Measurements from ENCODE around the gene RACGAP1. TPM values are rescaled to one million over a fixed set of nuclear protein-coding genes. Genes with fewer than 3 reads are reported as not detected.
A peak's percentile ranks its signal among the peaks of the same experiment; 100 is the strongest.

Gene RACGAP1
- total RNA-seq, 1 experiment from 2014 or later, result 213 TPM

- DNase-seq (ENCODE audit: low read depth), result peak; percentile 30
- in situ Hi-C loops (cut with HindIII; ENCODE audit: low pct_unique_long_range_greater_than_20kb, low sequenced_read_pairs), result loop anchor here (25.0 kb wide), 1 partner anchor 105 kb away; the partner anchor contains the start of gene ASIC1
These were observed 68.4 kb downstream of the RACGAP1 start for GRCh38 chr12:49956663-49957569.

- no peak for DNase-seq (ENCODE audit: low read depth)
- in situ Hi-C loops (cut with HindIII; ENCODE audit: low pct_unique_long_range_greater_than_20kb, low sequenced_read_pairs), result loop anchor here (25.0 kb wide), 1 partner anchor 106 kb away; the partner anchor contains the start of gene ASIC1
These were observed 69.2 kb downstream of the RACGAP1 start for GRCh38 chr12:49955899-49956662.

- no peak for DNase-seq (ENCODE audit: low read depth)
- in situ Hi-C loops (cut with HindIII; ENCODE audit: low pct_unique_long_range_greater_than_20kb, low sequenced_read_pairs), result loop anchor here (25.0 kb wide), 1 partner anchor 107 kb away; the partner anchor contains the start of gene ASIC1
These were observed 70.1 kb downstream of the RACGAP1 start for GRCh38 chr12:49954863-49955830.

- in situ Hi-C loops (cut with HindIII; ENCODE audit: low pct_unique_long_range_greater_than_20kb, low sequenced_read_pairs), result loop anchor here (25.0 kb wide), 1 partner anchor 108 kb away; the partner anchor contains the start of gene ASIC1
- DNase-seq (ENCODE audit: low read depth), result no peak
These were observed 71.1 kb downstream of the RACGAP1 start for GRCh38 chr12:49953961-49954846.

GRCh38 chr12:49953151-49953550 is 72.1 kb downstream of the RACGAP1 start:
- no peak for DNase-seq (ENCODE audit: low read depth)
- in situ Hi-C loops (cut with HindIII; ENCODE audit: low pct_unique_long_range_greater_than_20kb, low sequenced_read_pairs), result loop anchor here (25.0 kb wide), 1 partner anchor 109 kb away; the partner anchor contains the start of gene ASIC1

- in situ Hi-C loops (cut with HindIII; ENCODE audit: low pct_unique_long_range_greater_than_20kb, low sequenced_read_pairs), result loop anchor here (25.0 kb wide), 1 partner anchor 110 kb away; the partner anchor contains the start of gene ASIC1
These were observed 72.8 kb downstream of the RACGAP1 start for GRCh38 chr12:49952391-49953055.

GRCh38 chr12:49951411-49952240 is 73.7 kb downstream of the RACGAP1 start:
- DNase-seq (ENCODE audit: low read depth), result no peak
- in situ Hi-C loops (cut with HindIII; ENCODE audit: low pct_unique_long_range_greater_than_20kb, low sequenced_read_pairs), result loop anchor here (25.0 kb wide), 1 partner anchor 111 kb away; the partner anchor contains the start of gene ASIC1

More at GRCh38 chr12:49952391-49953055, 72.8 kb downstream of the RACGAP1 start:
- DNase-seq (ENCODE audit: low read depth), result no peak

GRCh38 chr12:49950273-49951251 is 74.7 kb downstream of the RACGAP1 start, which contains the start of gene AQP2:
Gene AQP2 (plus strand): TSS chr12:49950737. CDS start chr12:49950831, 94 bp downstream.
- in situ Hi-C loops (cut with HindIII; ENCODE audit: low pct_unique_long_range_greater_than_20kb, low sequenced_read_pairs), result loop anchor here (25.0 kb wide), 1 partner anchor 112 kb away; the partner anchor contains the start of gene ASIC1

GRCh38 chr12:49949866-49950265 is 75.4 kb downstream of the RACGAP1 start:
- in situ Hi-C loops (cut with HindIII; ENCODE audit: low pct_unique_long_range_greater_than_20kb, low sequenced_read_pairs), result loop anchor here (25.0 kb wide), 1 partner anchor 112 kb away; the partner anchor contains the start of gene ASIC1
- no peak for DNase-seq (ENCODE audit: low read depth)

More at GRCh38 chr12:49950273-49951251, 74.7 kb downstream of the RACGAP1 start, which contains the start of gene AQP2:
- no peak for DNase-seq (ENCODE audit: low read depth)

- in situ Hi-C loops (cut with HindIII; ENCODE audit: low pct_unique_long_range_greater_than_20kb, low sequenced_read_pairs), result no loop called here
- no peak for DNase-seq (ENCODE audit: low read depth)
These were observed 76.1 kb downstream of the RACGAP1 start for GRCh38 chr12:49948866-49949845.

GRCh38 chr12:49947593-49948226 is 77.6 kb downstream of the RACGAP1 start:
- in situ Hi-C loops (cut with HindIII; ENCODE audit: low pct_unique_long_range_greater_than_20kb, low sequenced_read_pairs), result no loop called here
- DNase-seq (ENCODE audit: low read depth), result no peak

GRCh38 chr12:49946497-49946896 is 78.8 kb downstream of the RACGAP1 start:
- in situ Hi-C loops (cut with HindIII; ENCODE audit: low pct_unique_long_range_greater_than_20kb, low sequenced_read_pairs), result no loop called here
- DNase-seq (ENCODE audit: low read depth), result no peak
